ENCODE results near the gene GOLGA6L24.
"Not testable (repeated sequence)": the region's sequence is repeated elsewhere in the genome, so short reads cannot be mapped to it uniquely, and the experiment has no call there.

DNA sequence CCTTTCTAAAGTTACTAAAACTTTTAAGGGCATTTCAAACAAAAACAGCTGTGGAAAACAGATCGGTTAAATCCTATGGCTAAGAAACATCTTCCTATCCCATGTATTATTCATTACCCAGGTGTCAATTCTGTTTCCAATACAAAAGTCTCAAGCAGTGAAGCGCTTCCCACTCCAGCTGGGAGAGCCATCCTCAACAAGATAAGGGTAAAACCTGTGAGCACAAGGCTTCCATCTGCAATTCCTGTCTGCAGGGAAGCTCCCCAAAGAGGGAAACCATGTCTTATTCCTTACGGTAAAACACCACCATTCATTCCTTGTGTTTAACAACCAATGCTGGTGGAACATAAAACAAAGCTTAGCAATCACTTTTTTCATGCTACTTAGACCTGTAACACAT lies 39.1 kb downstream of the GOLGA6L24 start:
- TF ChIP-seq, protein P1, sequence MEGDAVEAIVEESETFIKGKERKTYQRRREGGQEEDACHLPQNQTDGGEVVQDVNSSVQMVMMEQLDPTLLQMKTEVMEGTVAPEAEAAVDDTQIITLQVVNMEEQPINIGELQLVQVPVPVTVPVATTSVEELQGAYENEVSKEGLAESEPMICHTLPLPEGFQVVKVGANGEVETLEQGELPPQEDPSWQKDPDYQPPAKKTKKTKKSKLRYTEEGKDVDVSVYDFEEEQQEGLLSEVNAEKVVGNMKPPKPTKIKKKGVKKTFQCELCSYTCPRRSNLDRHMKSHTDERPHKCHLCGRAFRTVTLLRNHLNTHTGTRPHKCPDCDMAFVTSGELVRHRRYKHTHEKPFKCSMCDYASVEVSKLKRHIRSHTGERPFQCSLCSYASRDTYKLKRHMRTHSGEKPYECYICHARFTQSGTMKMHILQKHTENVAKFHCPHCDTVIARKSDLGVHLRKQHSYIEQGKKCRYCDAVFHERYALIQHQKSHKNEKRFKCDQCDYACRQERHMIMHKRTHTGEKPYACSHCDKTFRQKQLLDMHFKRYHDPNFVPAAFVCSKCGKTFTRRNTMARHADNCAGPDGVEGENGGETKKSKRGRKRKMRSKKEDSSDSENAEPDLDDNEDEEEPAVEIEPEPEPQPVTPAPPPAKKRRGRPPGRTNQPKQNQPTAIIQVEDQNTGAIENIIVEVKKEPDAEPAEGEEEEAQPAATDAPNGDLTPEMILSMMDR (IDR thresholded peaks at IDR 0.05 in 4 of 5, conservative IDR thresholded peaks at IDR 0.05 in 1 of 5), result not testable (repeated sequence)
- TF ChIP-seq POLR2A (IDR thresholded peaks at IDR 0.05), result not testable (repeated sequence)
